HG02759 (cell line): ENCODE measurements around the gene ADAMTSL4.
"Not testable (repeated sequence)": the region's sequence is repeated elsewhere in the genome, so short reads cannot be mapped to it uniquely, and the experiment has no call there.

Experiments
- ATAC-seq: cut with Tn5 transposase; IDR thresholded peaks from one replicate; pipeline ENCODE4 v1.9.1; 2021; ENCODE audit warnings: mild to moderate bottlenecking, moderate library complexity; ENCODE audit not compliant: unreplicated experiment

The ADAMTSL4 gene

GRCh38 chr1:150581437-150581836 lies 32.2 kb downstream of the ADAMTSL4 start:
- ATAC-seq = not testable (repeated sequence)

- not testable (repeated sequence) for ATAC-seq
Observed at GRCh38 chr1:150581962-150582361, 32.8 kb downstream of the ADAMTSL4 start.

- ATAC-seq = no peak
Observed at GRCh38 chr1:150582371-150582770, 33.2 kb downstream of the ADAMTSL4 start.

- no peak for ATAC-seq
Observed at GRCh38 chr1:150596095-150596892, 47.1 kb downstream of the ADAMTSL4 start.

GRCh38 chr1:150596976-150597375 lies 47.8 kb downstream of the ADAMTSL4 start:
- ATAC-seq = no peak

- not testable (repeated sequence) for ATAC-seq
Observed at GRCh38 chr1:150598346-150598745, 49.1 kb downstream of the ADAMTSL4 start.

GRCh38 chr1:150601540-150601939 lies 52.3 kb downstream of the ADAMTSL4 start:
- ATAC-seq = no peak

GRCh38 chr1:150602372-150602771 lies 53.2 kb downstream of the ADAMTSL4 start:
- not testable (repeated sequence) for ATAC-seq

- no peak for ATAC-seq
Observed at GRCh38 chr1:150603711-150604110, 54.5 kb downstream of the ADAMTSL4 start.

GRCh38 chr1:150604226-150604588 lies 55.0 kb downstream of the ADAMTSL4 start:
- ATAC-seq = no peak

GRCh38 chr1:150605451-150605731 lies 56.2 kb downstream of the ADAMTSL4 start:
- not testable (repeated sequence) for ATAC-seq

GRCh38 chr1:150606463-150607142 lies 57.4 kb downstream of the ADAMTSL4 start:
- ATAC-seq = no peak

GRCh38 chr1:150609732-150610131 lies 60.5 kb downstream of the ADAMTSL4 start:
- ATAC-seq = no peak
